Fibroblast of mammary gland (primary cell): ENCODE measurements around the gene SLC35A5.
"Not testable (repeated sequence)": the region's sequence is repeated elsewhere in the genome, so short reads cannot be mapped to it uniquely, and the experiment has no call there.

Experiments used
- DNase-seq: peaks from one replicate; pipeline ENCODE4 v3.0.0-alpha.2; 2010; ENCODE audit warnings: low read depth
- H3K4me3 ChIP-seq: 2 replicates; pipeline ENCODE4 v1.5.1; 2011; ENCODE audit warnings: low read depth, mild to moderate bottlenecking, low read length, moderate library complexity; ENCODE audit not compliant: control insufficient read depth
- TF ChIP-seq, protein P1 (sequence below): conservative IDR thresholded peaks from 2 replicates; pipeline ENCODE4 v1.5.1; 2011; ENCODE audit warnings: low read depth, low read length, inconsistent platforms; ENCODE audit not compliant: control insufficient read depth, insufficient read depth

SLC35A5 gene

DNA sequence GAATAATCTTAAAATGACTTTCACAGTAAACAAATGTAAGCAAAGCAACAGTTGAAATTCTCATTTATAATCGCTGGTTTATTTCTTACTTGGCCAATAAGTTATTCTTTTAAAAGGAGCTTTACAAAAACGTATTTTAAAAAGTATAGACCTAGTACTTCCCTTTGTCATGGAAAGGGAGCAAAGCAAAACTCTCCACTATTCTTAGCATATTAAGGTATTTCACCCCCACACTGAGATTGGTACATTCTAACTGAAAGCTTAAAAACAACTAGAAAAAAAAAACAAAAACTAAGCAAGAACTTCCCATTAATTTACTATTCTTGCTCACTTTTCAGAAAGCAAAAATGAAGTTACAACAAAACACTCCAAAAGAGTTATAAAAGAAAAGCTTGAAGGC is 1.5 kb upstream of the SLC35A5 start:
- TF ChIP-seq, protein P1, sequence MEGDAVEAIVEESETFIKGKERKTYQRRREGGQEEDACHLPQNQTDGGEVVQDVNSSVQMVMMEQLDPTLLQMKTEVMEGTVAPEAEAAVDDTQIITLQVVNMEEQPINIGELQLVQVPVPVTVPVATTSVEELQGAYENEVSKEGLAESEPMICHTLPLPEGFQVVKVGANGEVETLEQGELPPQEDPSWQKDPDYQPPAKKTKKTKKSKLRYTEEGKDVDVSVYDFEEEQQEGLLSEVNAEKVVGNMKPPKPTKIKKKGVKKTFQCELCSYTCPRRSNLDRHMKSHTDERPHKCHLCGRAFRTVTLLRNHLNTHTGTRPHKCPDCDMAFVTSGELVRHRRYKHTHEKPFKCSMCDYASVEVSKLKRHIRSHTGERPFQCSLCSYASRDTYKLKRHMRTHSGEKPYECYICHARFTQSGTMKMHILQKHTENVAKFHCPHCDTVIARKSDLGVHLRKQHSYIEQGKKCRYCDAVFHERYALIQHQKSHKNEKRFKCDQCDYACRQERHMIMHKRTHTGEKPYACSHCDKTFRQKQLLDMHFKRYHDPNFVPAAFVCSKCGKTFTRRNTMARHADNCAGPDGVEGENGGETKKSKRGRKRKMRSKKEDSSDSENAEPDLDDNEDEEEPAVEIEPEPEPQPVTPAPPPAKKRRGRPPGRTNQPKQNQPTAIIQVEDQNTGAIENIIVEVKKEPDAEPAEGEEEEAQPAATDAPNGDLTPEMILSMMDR = no peak
- DNase-seq = no peak

DNA sequence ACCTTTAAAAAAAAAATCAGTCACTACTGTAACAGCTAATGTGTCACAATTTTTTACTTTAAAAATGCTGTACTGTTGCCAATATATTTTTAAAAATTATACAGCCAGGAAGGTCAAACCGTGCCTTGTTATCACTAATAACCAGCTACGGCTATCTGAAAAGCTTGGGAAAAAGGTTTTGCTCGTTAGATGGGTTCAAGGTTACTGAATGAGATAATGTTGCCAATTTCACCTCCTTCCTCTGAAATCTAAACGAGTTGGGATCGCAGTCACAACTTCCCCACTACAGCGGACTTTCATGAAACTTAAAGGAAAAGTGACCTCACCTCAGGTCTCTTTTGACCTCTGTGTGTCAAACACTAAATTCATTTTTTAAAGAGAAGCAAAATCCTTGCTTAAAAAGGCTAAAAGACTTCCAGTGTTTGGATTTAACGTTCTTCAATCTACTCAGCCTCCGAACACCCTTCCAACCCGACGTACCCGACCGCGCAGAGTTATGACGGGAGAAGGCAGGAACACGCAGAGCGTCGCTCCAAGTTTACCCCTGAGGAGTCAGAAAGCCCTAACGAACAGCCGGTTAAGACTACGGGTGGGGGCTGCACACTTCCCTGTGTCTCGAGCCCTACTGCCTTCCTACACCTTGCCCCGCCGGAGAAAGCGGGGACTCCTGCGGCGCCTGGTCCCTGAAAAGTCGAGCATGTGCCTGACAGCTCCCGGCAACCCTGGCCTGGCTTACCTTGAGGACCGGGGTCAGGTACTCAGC is 943 bp upstream of the SLC35A5 start:
- TF ChIP-seq, protein P1 = no peak
- peak overlapping the region; percentile 81 for H3K4me3 ChIP-seq
- DNase-seq = peak; percentile 88

More for the DNA sequence above, 1.5 kb upstream of the SLC35A5 start:
- peak overlapping the region; percentile 81 for H3K4me3 ChIP-seq

DNA sequence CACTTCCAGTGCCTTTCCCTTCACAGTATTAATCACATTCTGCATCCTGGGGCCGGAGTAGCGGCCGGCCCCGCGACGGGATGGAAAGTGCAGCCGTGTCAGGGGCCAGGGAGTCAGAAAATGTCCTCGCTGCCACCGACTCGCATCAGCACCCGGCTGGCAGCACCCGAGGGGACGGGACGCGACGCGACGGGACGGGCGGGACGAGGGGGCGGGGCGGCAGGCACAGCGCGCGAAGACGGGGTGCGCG is 436 bp upstream of the SLC35A5 start:
- H3K4me3 ChIP-seq = peak overlapping the region; percentile 81
- TF ChIP-seq, protein P1 = no peak
- DNase-seq = no peak

DNA sequence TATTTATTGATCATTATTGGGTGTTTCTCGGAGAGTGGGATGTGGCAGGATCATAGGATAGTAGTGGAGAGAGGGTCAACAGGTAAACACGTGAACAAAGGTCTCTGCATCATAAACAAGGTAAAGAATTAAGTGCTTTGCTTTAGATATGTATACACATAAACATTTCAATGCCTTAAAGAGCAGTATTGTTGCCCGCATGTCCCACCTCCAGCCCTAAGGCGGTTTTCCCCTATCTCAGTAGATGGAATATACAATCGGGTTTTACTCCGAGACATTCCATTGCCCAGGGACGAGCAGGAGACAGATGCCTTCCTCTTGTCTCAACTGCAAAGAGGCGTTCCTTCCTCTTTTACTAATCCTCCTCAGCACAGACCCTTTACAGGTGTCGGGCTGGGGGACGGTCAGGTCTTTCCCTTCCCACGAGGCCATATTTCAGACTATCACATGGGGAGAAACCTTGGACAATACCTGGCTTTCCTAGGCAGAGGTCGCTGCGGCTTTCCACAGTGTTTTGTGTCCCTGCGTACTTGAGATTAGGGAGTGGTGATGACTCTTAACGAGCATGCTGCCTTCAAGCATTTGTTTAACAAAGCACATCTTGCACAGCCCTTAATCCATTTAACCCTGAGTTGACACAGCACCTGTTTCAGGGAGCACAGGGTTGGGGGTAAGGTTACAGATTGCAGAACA is 2.5 kb downstream of the SLC35A5 start:
- H3K4me3 ChIP-seq, DNase-seq: not testable (repeated sequence)

DNA sequence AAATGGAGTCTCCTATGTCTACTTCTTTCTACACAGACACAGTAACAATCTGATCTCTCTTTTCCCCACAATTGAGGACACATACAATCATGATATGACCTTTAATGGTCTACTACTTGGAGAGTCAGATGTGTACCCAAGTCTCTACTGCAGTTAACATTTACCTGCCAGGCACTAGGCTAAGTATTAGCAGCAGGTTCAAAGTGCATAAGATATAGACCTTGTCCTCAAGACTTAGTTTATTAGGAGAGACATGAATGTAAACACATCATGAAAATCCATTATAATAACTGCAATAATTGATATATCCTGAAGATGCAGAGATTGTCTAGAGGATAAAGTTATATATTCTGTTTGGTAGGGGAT is 3.1 kb downstream of the SLC35A5 start:
- TF ChIP-seq, protein P1 = no peak
- no peak overlapping the region for H3K4me3 ChIP-seq
- no peak for DNase-seq

DNA sequence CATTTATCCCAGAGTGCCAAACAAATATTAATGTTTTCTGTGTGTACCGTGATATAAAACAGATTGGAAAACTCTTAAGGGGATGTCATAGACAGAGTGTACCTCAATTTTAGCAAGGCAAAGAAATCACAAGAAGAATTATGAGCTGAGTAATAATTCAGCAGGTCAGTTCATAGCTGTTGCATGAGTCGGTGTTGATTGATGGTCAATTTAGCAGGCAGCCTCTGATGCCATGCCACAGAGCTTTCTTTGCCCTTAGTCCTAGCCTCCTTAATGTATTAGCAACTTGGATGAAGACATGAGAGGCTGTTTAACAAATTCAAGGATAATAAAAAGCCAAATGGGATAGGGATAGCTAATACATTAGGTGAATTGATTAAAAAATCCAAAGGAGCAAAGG is 6.8 kb downstream of the SLC35A5 start:
- no peak overlapping the region for H3K4me3 ChIP-seq
- TF ChIP-seq, protein P1 = no peak
- DNase-seq = peak; percentile 41

DNA sequence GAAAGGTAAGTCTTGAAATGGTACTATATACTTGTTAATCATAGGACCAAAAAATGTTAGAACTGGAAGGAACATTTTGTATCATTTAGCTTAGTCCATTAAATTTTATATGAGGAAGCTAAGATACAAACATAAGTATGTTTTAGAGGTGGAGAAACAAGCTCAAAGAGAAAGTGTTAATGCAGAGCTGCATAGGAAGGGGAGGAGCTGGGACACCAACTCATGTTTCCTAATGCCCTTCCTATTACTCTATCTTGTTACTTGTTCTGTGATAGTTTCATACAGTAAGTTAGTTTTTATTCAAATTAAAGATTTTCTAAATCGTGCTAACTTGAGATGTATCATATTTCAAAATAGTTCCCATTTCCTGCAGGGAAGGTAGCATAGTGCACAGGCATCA is 7.4 kb downstream of the SLC35A5 start:
- no peak overlapping the region for H3K4me3 ChIP-seq
- TF ChIP-seq, protein P1 = no peak
- DNase-seq = no peak
